Activated T-cell treated with anti-CD3 and anti-CD28 coated beads for 4 hours (primary cell): ENCODE measurements around the gene WDR74.
A peak's percentile ranks its signal among the peaks of the same experiment; 100 is the strongest.
"Not testable (repeated sequence)": the region's sequence is repeated elsewhere in the genome, so short reads cannot be mapped to it uniquely, and the experiment has no call there.

ENCODE experiments used
- DNase-seq: peaks from one replicate; pipeline ENCODE4 v3.0.0-alpha.2; 2020

Gene WDR74

GRCh38 chr11:62859281-62859703 is 19.9 kb upstream of the WDR74 start:
- DNase-seq = not testable (repeated sequence)

GRCh38 chr11:62858201-62858600 is 18.8 kb upstream of the WDR74 start:
- no peak for DNase-seq

GRCh38 chr11:62857541-62857982 is 18.2 kb upstream of the WDR74 start:
- DNase-seq = no peak

GRCh38 chr11:62856333-62856895 is 17.0 kb upstream of the WDR74 start:
- no peak for DNase-seq

GRCh38 chr11:62855571-62856332 is 16.4 kb upstream of the WDR74 start:
- peak; percentile 99 for DNase-seq

- no peak for DNase-seq
Observed at GRCh38 chr11:62854825-62855570, 15.6 kb upstream of the WDR74 start.

- no peak for DNase-seq
Observed at GRCh38 chr11:62854013-62854824, 14.8 kb upstream of the WDR74 start.

GRCh38 chr11:62853279-62853965 is 14.0 kb upstream of the WDR74 start:
- no peak for DNase-seq

- no peak for DNase-seq
Observed at GRCh38 chr11:62852523-62853188, 13.3 kb upstream of the WDR74 start.

- no peak for DNase-seq
Observed at GRCh38 chr11:62851807-62852522, 12.6 kb upstream of the WDR74 start.

GRCh38 chr11:62850911-62851806 is 11.8 kb upstream of the WDR74 start:
- no peak for DNase-seq

- DNase-seq = no peak
Observed at GRCh38 chr11:62847767-62848314, 8.5 kb upstream of the WDR74 start.

GRCh38 chr11:62846177-62846576 is 6.8 kb upstream of the WDR74 start:
- DNase-seq = no peak

GRCh38 chr11:62844154-62844553 is 4.8 kb upstream of the WDR74 start:
- DNase-seq = no peak

GRCh38 chr11:62843466-62843865 is 4.1 kb upstream of the WDR74 start:
- DNase-seq = no peak

GRCh38 chr11:62842891-62843290 is 3.5 kb upstream of the WDR74 start:
- DNase-seq = not testable (repeated sequence)

GRCh38 chr11:62842171-62842741 is 2.9 kb upstream of the WDR74 start:
- DNase-seq = peak; percentile 31

GRCh38 chr11:62841361-62842170 is 2.2 kb upstream of the WDR74 start:
- DNase-seq = peak; percentile 76
